Panc1 (cell line): Measurements from ENCODE around the gene SBF1.

Experiments used
- CTCF ChIP-seq: fragments of 450-650 bp; IDR thresholded peaks from 2 replicates; pipeline ENCODE4 v1.5.1; 2017; ENCODE audit warnings: mild to moderate bottlenecking
- POLR2AphosphoS5 ChIP-seq: IDR thresholded peaks from 2 replicates; pipeline ENCODE4 v1.6.1; 2012; ENCODE audit warnings: mild to moderate bottlenecking, low read depth, low read length, moderate library complexity
- REST ChIP-seq, 2 experiments: IDR thresholded peaks; 2 replicates each; pipeline ENCODE4 v1.6.1; 2011 to 2012; ENCODE audit warnings: low read depth in 2 of 2, control low read depth in 1 of 2, low read length in 1 of 2, mild to moderate bottlenecking in 1 of 2, moderate library complexity in 1 of 2; ENCODE audit not compliant: insufficient read depth in 1 of 2

GRCh38 chr22:50398831-50399648, 75.8 kb downstream of the SBF1 start:
- TF ChIP-seq CTCF (no peak), POLR2AphosphoS5 (no peak), REST (IDR thresholded peaks at IDR 0.05; ENCODE audit: insufficient read depth in 1 of 2, low read depth in 2 of 2, low read length in 1 of 2) (no peak)
